Measurements from ENCODE around the gene SET. TPM values are rescaled to one million over a fixed set of nuclear protein-coding genes. Genes with fewer than 3 reads are reported as not detected.
A peak's percentile ranks its signal among the peaks of the same experiment; 100 is the strongest.

The SET gene
- total and polyA plus RNA-seq, 2 of the 8 experiments (the other 6 are each of a cell fraction or from before 2014, with no cell fraction given), result 466 to 1,345 TPM

DNA sequence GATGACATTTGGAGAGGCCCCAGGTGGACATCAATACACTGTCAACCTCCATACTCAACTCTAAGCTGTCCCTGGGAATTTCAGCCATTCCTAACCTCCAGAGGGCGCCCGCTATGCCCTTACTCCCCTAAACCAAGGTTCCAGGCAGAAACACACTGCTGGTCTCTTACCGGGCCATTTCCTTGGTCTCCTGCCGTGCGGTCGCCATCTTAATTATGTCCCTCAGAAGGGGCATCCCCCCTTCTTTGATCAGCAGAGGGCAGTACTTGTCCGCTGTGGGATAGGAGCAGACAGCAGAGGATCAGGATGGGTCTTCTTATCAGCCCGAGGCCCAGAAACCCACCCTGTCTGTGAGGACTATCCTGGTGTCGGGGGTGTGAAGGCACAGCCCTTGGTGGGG lies 44.2 kb downstream of the SET start:
- Histone ChIP-seq H2BK120ac (replicated peaks; ENCODE audit: low read depth, low read length) (no peak overlapping the region), H3K9ac (replicated peaks in 1 of 4; ENCODE audit: extremely low read depth in 1 of 4, low read depth in 3 of 4, low read length in 3 of 4) (no peak overlapping the region), H3K36me3 (ENCODE audit: control insufficient read depth in 2 of 4, insufficient read depth in 4 of 4, low read length in 3 of 4) (peaks cover 0 to 2% (median under 1%) of the 10 kb centered on the region in 4 experiments; a peak in 1 of 8 replicates), H3K23ac (ENCODE audit: insufficient read length) (no peak overlapping the region), H2AK5ac (ENCODE audit: low read depth, low read length) (no peak overlapping the region), H4K8ac (ENCODE audit: extremely low read depth, insufficient read depth, low read length) (no peak overlapping the region), H2BK12ac (ENCODE audit: low read depth, low read length) (no peak overlapping the region), H2BK15ac (ENCODE audit: low read length) (no peak overlapping the region), H2AFZ (ENCODE audit: low read length) (no peak overlapping the region), H3K79me1 (ENCODE audit: low read depth, low read length) (peaks cover 2% of the 10 kb centered on the region; the same call in 1 of the 2 replicates), H3K23me2 (ENCODE audit: low read depth, low read length) (peaks cover 3% of the 10 kb centered on the region; the same call in 1 of the 2 replicates), H3K4me1 (replicated peaks in 1 of 4; ENCODE audit: control insufficient read depth in 3 of 4, insufficient read depth in 4 of 4, low read length in 3 of 4) (peaks cover 0 to 1% (median 0%) of the 10 kb centered on the region in 4 experiments; a peak in 1 of 7 replicates), H3K79me2 (ENCODE audit: control insufficient read depth in 1 of 2, insufficient read depth in 2 of 2, low read length in 2 of 2) (no peaks in the 10 kb centered on the region), H4K91ac (replicated peaks; ENCODE audit: insufficient read length, low read length) (peak overlapping the region; percentile 31), H3K14ac (ENCODE audit: insufficient read length) (no peak overlapping the region), H4K5ac (ENCODE audit: insufficient read length, low read depth, low read length) (no peak overlapping the region), H4K20me1 (replicated peaks in 1 of 2; ENCODE audit: control insufficient read depth in 1 of 2, insufficient read depth in 2 of 2, low read length in 2 of 2) (no peaks in the 10 kb centered on the region), H3K4me3 (ENCODE audit: extremely low read depth in 1 of 4, insufficient read depth in 2 of 4, low read depth in 3 of 4, low read length in 4 of 4) (no peak overlapping the region), H3K27me3 (replicated peaks in 1 of 4; ENCODE audit: control insufficient read depth in 3 of 4, extremely low read depth in 1 of 4, insufficient read depth in 3 of 4, low read length in 3 of 4) (no peaks in the 10 kb centered on the region), H3K27ac (ENCODE audit: low read depth, low read length) (no peak overlapping the region), H3K4me2 (ENCODE audit: insufficient read depth in 1 of 2, low read depth in 2 of 2, low read length in 2 of 2) (no peak overlapping the region), H3K18ac (ENCODE audit: extremely low read depth, low read length) (no peak overlapping the region), H2BK20ac (ENCODE audit: low read length) (no peak overlapping the region), H3K4ac (replicated peaks; ENCODE audit: insufficient read length, low read depth, low read length) (no peak overlapping the region), H3K9me3 (ENCODE audit: insufficient read depth in 2 of 2, low read depth in 1 of 2, low read length in 1 of 2) (no peaks in the 10 kb centered on the region), H3K56ac (replicated peaks; ENCODE audit: insufficient read length, low read depth, low read length) (no peak overlapping the region), H2BK5ac (ENCODE audit: low read depth, low read length) (no peak overlapping the region)
- CTCF ChIA-PET (ENCODE audit: partially characterized antibody), result interaction anchor here (0.6 to 6.5 kb wide), 54 partner anchors 9 to 1005 kb away, joined by 3 to 104 read pairs (median 4); partner anchors contain the start of genes ENDOG and ZER1
- FAIRE-seq (peak; percentile 96), DNase-seq (ENCODE audit: low read depth in 1 of 2, low spot score in 2 of 2) (peak; percentile 91 to 94)
- WGBS, 2 experiments (ENCODE audit: extremely low coverage in 1 of 2, insufficient coverage in 1 of 2, insufficient read length in 1 of 2, insufficient replicate concordance in 2 of 2, low coverage in 1 of 2, low lambda C conversion rate in 2 of 2, missing lambda C conversion rate in 1 of 2), result 18% methylated on average over 9 of the region's 9 CpGs; no CpG with 5 or more reads in 1 of the 2 experiments
- POLR2A ChIA-PET (ENCODE audit: partially characterized antibody), result interaction anchor here (1.0 to 3.0 kb wide), 8 partner anchors 9 to 86 kb away, joined by 3 to 15 read pairs (median 4); partner anchors contain the start of genes ENDOG, ZDHHC12 and ZER1
- TF ChIP-seq, protein P1, sequence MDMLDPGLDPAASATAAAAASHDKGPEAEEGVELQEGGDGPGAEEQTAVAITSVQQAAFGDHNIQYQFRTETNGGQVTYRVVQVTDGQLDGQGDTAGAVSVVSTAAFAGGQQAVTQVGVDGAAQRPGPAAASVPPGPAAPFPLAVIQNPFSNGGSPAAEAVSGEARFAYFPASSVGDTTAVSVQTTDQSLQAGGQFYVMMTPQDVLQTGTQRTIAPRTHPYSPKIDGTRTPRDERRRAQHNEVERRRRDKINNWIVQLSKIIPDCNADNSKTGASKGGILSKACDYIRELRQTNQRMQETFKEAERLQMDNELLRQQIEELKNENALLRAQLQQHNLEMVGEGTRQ (IDR thresholded peaks at IDR 0.05; ENCODE audit: low read length), result no peak
- TF ChIP-seq SUZ12 (IDR thresholded peaks at IDR 0.05; ENCODE audit: low read length) (no peak), CBX5 (IDR thresholded peaks at IDR 0.05; ENCODE audit: low read depth, low read length) (no peak), HDAC2 (IDR thresholded peaks at IDR 0.05; ENCODE audit: borderline replicate concordance in 1 of 2, low read depth in 2 of 2, low read length in 2 of 2) (0 out of 4 replicates have a peak, but pooled peaks of 1 of the 2 experiments have one; percentile 74), CREB1 (IDR thresholded peaks at IDR 0.05) (no peak), ZNF274 (IDR thresholded peaks at IDR 0.05; ENCODE audit: borderline replicate concordance, extremely low read depth, low read length) (no peak), RFX5 (IDR thresholded peaks at IDR 0.05; ENCODE audit: borderline replicate concordance, low read depth, low read length) (no peak), BACH1 (IDR thresholded peaks at IDR 0.05; ENCODE audit: low read length) (no peak)
- TF ChIP-seq, protein P2, sequence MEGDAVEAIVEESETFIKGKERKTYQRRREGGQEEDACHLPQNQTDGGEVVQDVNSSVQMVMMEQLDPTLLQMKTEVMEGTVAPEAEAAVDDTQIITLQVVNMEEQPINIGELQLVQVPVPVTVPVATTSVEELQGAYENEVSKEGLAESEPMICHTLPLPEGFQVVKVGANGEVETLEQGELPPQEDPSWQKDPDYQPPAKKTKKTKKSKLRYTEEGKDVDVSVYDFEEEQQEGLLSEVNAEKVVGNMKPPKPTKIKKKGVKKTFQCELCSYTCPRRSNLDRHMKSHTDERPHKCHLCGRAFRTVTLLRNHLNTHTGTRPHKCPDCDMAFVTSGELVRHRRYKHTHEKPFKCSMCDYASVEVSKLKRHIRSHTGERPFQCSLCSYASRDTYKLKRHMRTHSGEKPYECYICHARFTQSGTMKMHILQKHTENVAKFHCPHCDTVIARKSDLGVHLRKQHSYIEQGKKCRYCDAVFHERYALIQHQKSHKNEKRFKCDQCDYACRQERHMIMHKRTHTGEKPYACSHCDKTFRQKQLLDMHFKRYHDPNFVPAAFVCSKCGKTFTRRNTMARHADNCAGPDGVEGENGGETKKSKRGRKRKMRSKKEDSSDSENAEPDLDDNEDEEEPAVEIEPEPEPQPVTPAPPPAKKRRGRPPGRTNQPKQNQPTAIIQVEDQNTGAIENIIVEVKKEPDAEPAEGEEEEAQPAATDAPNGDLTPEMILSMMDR (IDR thresholded peaks at IDR 0.05; ENCODE audit: control extremely low read depth in 1 of 3, insufficient read depth in 1 of 3, low read depth in 1 of 3, low read length in 3 of 3), result peak; percentile 55 to 98 (median 92)

Data from H1 (cell line).